ENCODE data around the gene ZIC3. TPM values are rescaled to one million over a fixed set of nuclear protein-coding genes. Genes with fewer than 3 reads are reported as not detected.

ZIC3 gene
- 1 to 10 TPM; 1.3 to 1.5 TPM for total RNA-seq
- 1.5 TPM for polyA plus RNA-seq (ENCODE audit: insufficient read depth, low read depth, low replicate concordance)
- long read RNA-seq, donor 1: 0 reads
- long read RNA-seq, donor 2: 0 reads

- no peak for TF ChIP-seq POLR2A (IDR thresholded peaks at IDR 0.05)
- TF ChIP-seq CTCF (IDR thresholded peaks at IDR 0.05): no peak
- peak within 1 kb of the TSS; percentile 48 to 62 for H3K4me3 ChIP-seq
- no peaks in the 10 kb centered on the region for H3K27me3 ChIP-seq
- no peaks in the 10 kb centered on the region for H3K4me1 ChIP-seq
- no peak within 1 kb of the TSS for H3K27ac ChIP-seq
- no peaks in the 10 kb centered on the region for H3K9me3 ChIP-seq
- intact Hi-C loops (cut with DNase I; ENCODE audit: low total_unique reads): no loop called here
- WGBS, 2 donors: 0 to 7% methylated on average over 13 to 45 of the region's 69 CpGs
- DNase-seq: peak; percentile 79
- no peaks in the 10 kb centered on the region for H3K36me3 ChIP-seq (ENCODE audit: low read depth, missing control alignments)
Observed at GRCh38 chrX:137565921-137566745, at the start of gene ZIC3. TSS of gene ZIC3 (plus strand) at chrX:137566127. CDS start at chrX:137566692, 565 bp downstream.

DNA sequence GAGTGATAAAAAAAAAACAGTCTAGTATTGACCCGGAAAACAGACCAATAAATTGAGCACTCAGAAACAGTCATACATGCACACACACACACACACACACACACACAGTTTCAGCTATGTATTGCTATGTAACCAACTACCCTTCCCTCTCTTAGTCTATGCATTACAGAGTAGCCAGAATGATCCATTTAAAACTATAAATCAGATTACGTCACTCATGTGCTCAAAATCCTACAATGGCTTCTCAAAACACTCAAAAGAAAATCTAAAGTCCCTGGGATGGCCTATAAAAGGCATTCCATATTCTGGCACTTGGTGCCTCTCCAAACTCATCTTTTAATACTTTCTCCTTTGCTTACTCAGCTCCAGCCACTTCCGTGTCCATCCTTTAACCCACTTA is 46.5 kb upstream of the ZIC3 start:
- intact Hi-C loops (cut with DNase I; ENCODE audit: low total_unique reads): no loop called here
- H3K4me1 ChIP-seq: no peaks in the 10 kb centered on the region
- no peak for DNase-seq
- H3K27me3 ChIP-seq: no peaks in the 10 kb centered on the region
- no peaks in the 10 kb centered on the region for H3K36me3 ChIP-seq (ENCODE audit: low read depth, missing control alignments)
- WGBS, 2 donors: 81% methylated on average over 3 of the region's 3 CpGs
- H3K9me3 ChIP-seq: no peaks in the 10 kb centered on the region
- H3K4me3 ChIP-seq: no peak overlapping the region
- TF ChIP-seq POLR2A (IDR thresholded peaks at IDR 0.05) (no peak), CTCF (IDR thresholded peaks at IDR 0.05) (no peak)
- H3K27ac ChIP-seq: no peak overlapping the region

DNA sequence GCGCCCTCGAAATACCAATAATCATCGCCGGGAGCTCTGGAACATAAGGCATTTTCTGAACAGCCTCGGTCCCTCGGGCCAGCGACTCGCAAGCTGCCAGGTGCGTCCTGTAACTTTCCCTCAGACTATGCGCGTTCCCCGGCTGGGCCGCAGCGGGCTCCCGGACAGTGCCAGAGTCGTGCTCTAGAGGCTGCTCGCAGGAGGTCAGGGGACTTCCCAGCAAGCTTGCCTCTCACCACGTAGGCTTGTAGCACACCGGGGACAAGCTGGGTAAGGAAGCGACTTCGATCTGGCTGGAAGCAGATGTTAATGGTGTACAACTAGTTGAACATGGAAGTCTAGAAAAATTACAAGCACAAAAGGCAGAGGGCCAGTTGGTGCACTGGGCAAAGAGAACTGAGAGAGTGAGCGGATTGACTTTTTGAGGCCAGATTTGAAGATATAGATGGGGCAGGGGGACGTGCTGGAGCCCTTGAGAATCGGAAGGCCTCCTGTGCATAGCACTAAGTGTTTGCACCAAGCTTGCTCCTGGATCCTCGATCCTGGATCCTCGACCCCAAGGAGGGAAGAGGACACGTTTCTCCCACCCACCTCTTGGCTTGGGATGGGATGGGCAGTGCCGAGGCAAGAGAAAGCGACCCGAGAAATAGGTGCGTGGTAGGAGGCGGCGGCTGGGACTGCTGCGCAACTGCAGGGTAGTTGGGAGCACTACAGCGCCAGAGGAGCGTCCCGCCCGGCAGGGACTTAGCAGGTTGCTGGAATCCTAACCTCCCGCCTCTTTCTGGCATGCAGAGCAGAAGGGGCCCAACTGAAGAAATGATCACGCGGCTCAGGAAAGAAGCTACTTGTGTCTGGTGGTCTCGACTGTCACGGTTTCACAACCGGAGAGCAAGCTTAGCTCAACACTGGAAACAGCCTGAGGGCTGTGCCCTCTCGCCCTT is 19.9 kb upstream of the ZIC3 start:
- Histone ChIP-seq H3K4me3 (no peak overlapping the region), H3K27ac (no peak overlapping the region), H3K27me3 (no peaks in the 10 kb centered on the region), H3K36me3 (ENCODE audit: low read depth, missing control alignments) (no peaks in the 10 kb centered on the region), H3K9me3 (no peaks in the 10 kb centered on the region), H3K4me1 (no peaks in the 10 kb centered on the region)
- no peak for DNase-seq
- whole genome bisulfite sequencing, 2 donors: 3 to 4% methylated on average over 11 to 34 of the region's 45 CpGs
- TF ChIP-seq CTCF (IDR thresholded peaks at IDR 0.05): no peak
- TF ChIP-seq POLR2A (IDR thresholded peaks at IDR 0.05): no peak
- intact Hi-C loops (cut with DNase I; ENCODE audit: low total_unique reads): no loop called here

DNA sequence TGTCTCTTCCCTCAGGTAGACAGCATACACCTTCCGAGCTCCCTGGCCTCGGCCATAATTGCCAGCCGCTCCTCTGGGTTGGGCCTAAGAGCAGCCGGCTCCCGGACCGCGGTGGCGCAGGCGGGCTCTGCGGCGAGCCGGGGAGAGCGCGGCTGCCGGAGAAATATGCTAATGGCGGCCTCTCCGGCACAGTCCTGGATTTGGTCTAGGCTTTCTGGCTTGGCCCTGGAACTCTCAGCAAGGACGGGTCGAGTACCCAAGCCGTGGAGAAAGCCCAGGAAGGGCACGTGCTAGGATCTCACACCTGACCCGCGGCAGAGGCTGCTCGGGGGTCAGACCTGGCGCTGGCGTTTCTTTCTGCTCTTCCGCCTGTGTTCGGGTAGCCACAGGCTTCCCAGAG is 18.6 kb upstream of the ZIC3 start:
- WGBS, 2 donors: 0% methylated on average over 17 of the region's 28 CpGs; no CpG with 5 or more reads in 1 of the 2 donors
- H3K4me1 ChIP-seq: no peaks in the 10 kb centered on the region
- TF ChIP-seq POLR2A (IDR thresholded peaks at IDR 0.05) (no peak), CTCF (IDR thresholded peaks at IDR 0.05) (no peak)
- H3K36me3 ChIP-seq (ENCODE audit: low read depth, missing control alignments): no peaks in the 10 kb centered on the region
- intact Hi-C loops (cut with DNase I; ENCODE audit: low total_unique reads): no loop called here
- H3K27me3 ChIP-seq: no peaks in the 10 kb centered on the region
- H3K27ac ChIP-seq: no peak overlapping the region
- no peaks in the 10 kb centered on the region for H3K9me3 ChIP-seq
- DNase-seq: no peak
- H3K4me3 ChIP-seq: no peak overlapping the region
